ENCODE data around the gene ATP10A. TPM values are rescaled to one million over a fixed set of nuclear protein-coding genes. Genes with fewer than 3 reads are reported as not detected.

ATP10A gene
- total and polyA plus RNA-seq, 11 donors: 0.53 to 3.3 (median 1.0) TPM

GRCh38 chr15:25655207-25655948, 207.7 kb downstream of the ATP10A start:
- Histone ChIP-seq H3K9me3 (no peaks in the 10 kb centered on the region), H3K36me3 (no peaks in the 10 kb centered on the region), H3K4me1 (no peaks in the 10 kb centered on the region), H3K27me3 (no peaks in the 10 kb centered on the region), H3K4me3 (no peak overlapping the region), H3K27ac (no peak overlapping the region)
- DNase-seq (no peak), ATAC-seq (no peak)
- intact Hi-C loops (cut with DNase I): no loop called here
- 83 to 88% (median 84%) methylated on average over 14 of the region's 14 CpGs for WGBS, 4 donors
- TF ChIP-seq POLR2A (IDR thresholded peaks at IDR 0.05) (no peak), CTCF (IDR thresholded peaks at IDR 0.05) (no peak)

- Histone ChIP-seq H3K4me3 (no peak overlapping the region), H3K27me3 (no peaks in the 10 kb centered on the region), H3K36me3 (no peaks in the 10 kb centered on the region), H3K4me1 (no peaks in the 10 kb centered on the region), H3K27ac (no peak overlapping the region), H3K9me3 (no peaks in the 10 kb centered on the region)
- intact Hi-C loops (cut with DNase I): no loop called here
- DNase-seq (no peak), ATAC-seq (no peak)
- WGBS, 4 donors: 75 to 83% (median 78%) methylated on average over 2 of the region's 2 CpGs
- no peak for TF ChIP-seq CTCF (IDR thresholded peaks at IDR 0.05)
- no peak for TF ChIP-seq POLR2A (IDR thresholded peaks at IDR 0.05)
Observed at GRCh38 chr15:25653371-25653770, 209.8 kb downstream of the ATP10A start.

- Histone ChIP-seq H3K36me3 (no peaks in the 10 kb centered on the region), H3K27me3 (no peaks in the 10 kb centered on the region), H3K4me1 (no peaks in the 10 kb centered on the region), H3K4me3 (no peak overlapping the region), H3K9me3 (no peaks in the 10 kb centered on the region), H3K27ac (no peak overlapping the region)
- DNase-seq (no peak), ATAC-seq (no peak)
- 41 to 63% (median 60%) methylated on average over 1 of the region's 1 CpG for WGBS, 4 donors
- TF ChIP-seq POLR2A (IDR thresholded peaks at IDR 0.05): no peak
- TF ChIP-seq CTCF (IDR thresholded peaks at IDR 0.05): no peak
- intact Hi-C loops (cut with DNase I): no loop called here
Observed at GRCh38 chr15:25652704-25653103, 210.4 kb downstream of the ATP10A start.

- 69 to 79% (median 70%) methylated on average over 2 of the region's 2 CpGs for WGBS, 4 donors
- no peak overlapping the region for H3K4me3 ChIP-seq
- H3K27me3 ChIP-seq: no peaks in the 10 kb centered on the region
- intact Hi-C loops (cut with DNase I): loop anchor here in 1 of 10 donors (10.0 kb wide), 1 partner anchor 55 kb away; no protein-coding TSS in a partner anchor
- no peaks in the 10 kb centered on the region for H3K36me3 ChIP-seq
- no peak for ATAC-seq
- no peak for DNase-seq
- H3K9me3 ChIP-seq: no peaks in the 10 kb centered on the region
- peaks cover 0 to 2% (median 0%) of the 10 kb centered on the region in 12 donors for H3K4me1 ChIP-seq
- no peak for TF ChIP-seq POLR2A (IDR thresholded peaks at IDR 0.05)
- no peak for TF ChIP-seq CTCF (IDR thresholded peaks at IDR 0.05)
- H3K27ac ChIP-seq: no peak overlapping the region
Observed at GRCh38 chr15:25649390-25649789, 213.7 kb downstream of the ATP10A start.

Data from heart left ventricle (tissue), 16 donors.